Neural progenitor cell (in vitro differentiated cells): ENCODE data around the gene MAST3. TPM values are rescaled to one million over a fixed set of nuclear protein-coding genes. Genes with fewer than 3 reads are reported as not detected.
A peak's percentile ranks its signal among the peaks of the same experiment; 100 is the strongest.
"Not testable (repeated sequence)": the region's sequence is repeated elsewhere in the genome, so short reads cannot be mapped to it uniquely, and the experiment has no call there.

Experiments used
- DNase-seq: peaks from one replicate; pipeline ENCODE4 v3.0.0-alpha.2; 2016; ENCODE audit warnings: low spot score
- H2AFZ ChIP-seq: fragments of 200-600 bp; sonication (generic); replicated peaks from 2 replicates; pipeline ENCODE4 v1.6.1; 2016; ENCODE audit warnings: antibody characterized with exemption
- H3F3A ChIP-seq: fragments of 200-600 bp; sonication (generic); 2 replicates; pipeline ENCODE4 v1.6.1; 2016; ENCODE audit warnings: antibody characterized with exemption, low read depth
- H3K27ac ChIP-seq: fragments of 200-600 bp; sonication (generic); 2 replicates; pipeline ENCODE4 v1.5.1; 2016; ENCODE audit warnings: mild to moderate bottlenecking
- H3K27me3 ChIP-seq: fragments of 200-600 bp; sonication (generic); 2 replicates; pipeline ENCODE4 v1.6.1; 2016; ENCODE audit warnings: mild to moderate bottlenecking, moderate library complexity
- H3K36me3 ChIP-seq: fragments of 200-600 bp; sonication (generic); 2 replicates; pipeline ENCODE4 v1.5.1; 2016
- H3K4me1 ChIP-seq: fragments of 200-600 bp; sonication (generic); 2 replicates; pipeline ENCODE4 v1.6.1; 2016; ENCODE audit warnings: mixed run types
- H3K4me2 ChIP-seq: fragments of 200-600 bp; sonication (generic); 2 replicates; pipeline ENCODE4 v1.6.1; 2016
- H3K4me3 ChIP-seq: fragments of 200-600 bp; sonication (generic); 2 replicates; pipeline ENCODE4 v1.5.1; 2016
- H3K79me2 ChIP-seq: fragments of 200-600 bp; sonication (generic); 2 replicates; pipeline ENCODE4 v1.6.1; 2016; ENCODE audit warnings: low read depth
- H3K9ac ChIP-seq: fragments of 200-600 bp; sonication (generic); 2 replicates; pipeline ENCODE4 v1.6.1; 2016
- H3K9me3 ChIP-seq: fragments of 200-600 bp; sonication (generic); 2 replicates; pipeline ENCODE4 v1.5.1; 2016; ENCODE audit warnings: low read depth
- H4K20me1 ChIP-seq: fragments of 200-600 bp; sonication (generic); 2 replicates; pipeline ENCODE4 v1.6.1; 2016; ENCODE audit warnings: low read depth
- H3K27ac Mint-ChIP-seq: 3 replicates; pipeline ENCODE4 v1.8.0; 2021; ENCODE audit warnings: mixed read lengths
- H3K27me3 Mint-ChIP-seq: 2 replicates; pipeline ENCODE4 v1.8.0; 2022; ENCODE audit warnings: low read depth, mild to moderate bottlenecking, inconsistent platforms, moderate library complexity, mixed read lengths; ENCODE audit not compliant: insufficient read depth
- H3K36me3 Mint-ChIP-seq: 3 replicates; pipeline ENCODE4 v1.8.0; 2021; ENCODE audit warnings: mixed read lengths
- H3K4me1 Mint-ChIP-seq: 3 replicates; pipeline ENCODE4 v1.8.0; 2021; ENCODE audit warnings: mixed read lengths
- H3K4me3 Mint-ChIP-seq: 3 replicates; pipeline ENCODE4 v1.8.0; 2021; ENCODE audit warnings: mild to moderate bottlenecking, moderate library complexity, mixed read lengths
- H3K9me3 Mint-ChIP-seq: 3 replicates; pipeline ENCODE4 v1.8.0; 2020; ENCODE audit warnings: mixed read lengths
- EZH2 ChIP-seq: fragments of 200-600 bp; sonication (generic); IDR thresholded peaks from 2 replicates; pipeline ENCODE4 v1.6.1; 2017; ENCODE audit warnings: antibody characterized with exemption, mild to moderate bottlenecking, moderate library complexity
- EZH2phosphoT487 ChIP-seq: fragments of 200-600 bp; sonication (generic); IDR thresholded peaks from 2 replicates; pipeline ENCODE4 v1.6.1; 2017; ENCODE audit warnings: antibody characterized with exemption
- total RNA-seq: library from RNA; depleted of rRNA; stranded (reverse); fragments of >200 nt; gene quantifications from 2 replicates; pipeline ENCODE4 v1.2.3, GENCODE V29; 2015; ENCODE audit warnings: low replicate concordance
- TF ChIP-seq, protein P1 (sequence below): fragments of 200-600 bp; sonication (generic); IDR thresholded peaks from 2 replicates; pipeline ENCODE4 v1.5.1; 2017; ENCODE audit warnings: antibody characterized with exemption, mild to moderate bottlenecking

The MAST3 gene
- total RNA-seq, 1 donor from 2014 or later: 2.1 TPM

DNA sequence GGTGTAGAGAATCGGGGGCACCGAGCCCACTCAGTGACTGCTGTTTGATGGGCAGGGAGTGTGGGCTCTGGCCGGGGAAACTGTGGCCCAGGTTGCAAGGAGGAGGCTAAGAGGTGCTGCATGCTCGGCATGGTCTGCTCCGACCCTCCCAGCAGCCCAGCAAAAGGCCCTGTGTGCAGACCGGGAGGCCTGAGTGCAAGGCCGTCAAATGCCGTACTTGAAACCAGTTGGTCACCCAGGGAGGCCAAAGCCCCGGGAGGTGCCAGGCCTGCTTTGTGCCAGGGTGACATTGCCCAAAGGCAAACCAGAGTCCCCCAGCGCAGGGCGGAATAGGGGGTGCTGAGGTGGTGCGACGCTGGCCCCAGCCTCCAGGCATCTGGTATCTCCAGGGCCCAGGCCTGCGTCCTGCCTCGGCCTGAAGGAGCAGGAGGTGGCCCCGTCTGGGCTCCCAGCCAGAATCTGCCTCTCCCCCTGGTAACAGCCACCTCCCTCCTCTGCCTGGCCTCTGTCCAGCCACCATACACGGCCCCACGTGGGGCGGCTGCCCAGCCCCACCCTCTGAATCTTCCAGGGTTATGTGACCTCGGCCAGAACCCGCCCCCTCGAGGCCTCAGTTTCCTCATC lies 59.4 kb downstream of the MAST3 start:
- H2AFZ ChIP-seq: no peak overlapping the region
- peaks cover 32% of the 10 kb centered on the region for H4K20me1 ChIP-seq
- no peaks in the 10 kb centered on the region for H3K27me3 ChIP-seq
- Mint-ChIP-seq H3K4me1 (peaks cover 34% of the 10 kb centered on the region), H3K4me3 (no peak overlapping the region), H3K36me3 (peaks cover 5% of the 10 kb centered on the region), H3K27ac (no peak overlapping the region), H3K27me3 (peaks cover 7% of the 10 kb centered on the region), H3K9me3 (no peaks in the 10 kb centered on the region)
- no peak for TF ChIP-seq EZH2
- no peak for TF ChIP-seq EZH2phosphoT487
- H3K9ac ChIP-seq: no peak overlapping the region
- no peak overlapping the region for H3K4me3 ChIP-seq
- no peak for DNase-seq
- peaks cover 27% of the 10 kb centered on the region for H3K79me2 ChIP-seq
- H3K36me3 ChIP-seq: no peaks in the 10 kb centered on the region
- H3K4me1 ChIP-seq: peaks cover 19% of the 10 kb centered on the region
- H3K4me2 ChIP-seq: peak overlapping the region; percentile 55
- H3K27ac ChIP-seq: no peak overlapping the region
- peaks cover 38% of the 10 kb centered on the region for H3F3A ChIP-seq
- H3K9me3 ChIP-seq: no peaks in the 10 kb centered on the region

- Mint-ChIP-seq H3K27me3 (peaks cover 7% of the 10 kb centered on the region), H3K27ac (no peak overlapping the region), H3K36me3 (peaks cover 5% of the 10 kb centered on the region), H3K4me3 (no peak overlapping the region), H3K9me3 (no peaks in the 10 kb centered on the region), H3K4me1 (peaks cover 29% of the 10 kb centered on the region)
- H3K36me3 ChIP-seq: no peaks in the 10 kb centered on the region
- H3K27ac ChIP-seq: peak overlapping the region; percentile 58
- peak; percentile 79 for DNase-seq
- H3K79me2 ChIP-seq: peaks cover 27% of the 10 kb centered on the region
- H3K9me3 ChIP-seq: no peaks in the 10 kb centered on the region
- peak overlapping the region; percentile 5 for H3K4me3 ChIP-seq
- no peak overlapping the region for H2AFZ ChIP-seq
- H3K9ac ChIP-seq: peak overlapping the region; percentile 25
- H3F3A ChIP-seq: peaks cover 32% of the 10 kb centered on the region
- H3K4me1 ChIP-seq: peaks cover 19% of the 10 kb centered on the region
- H4K20me1 ChIP-seq: peaks cover 36% of the 10 kb centered on the region
- H3K27me3 ChIP-seq: no peaks in the 10 kb centered on the region
- no peak for TF ChIP-seq EZH2
- TF ChIP-seq, protein P1, sequence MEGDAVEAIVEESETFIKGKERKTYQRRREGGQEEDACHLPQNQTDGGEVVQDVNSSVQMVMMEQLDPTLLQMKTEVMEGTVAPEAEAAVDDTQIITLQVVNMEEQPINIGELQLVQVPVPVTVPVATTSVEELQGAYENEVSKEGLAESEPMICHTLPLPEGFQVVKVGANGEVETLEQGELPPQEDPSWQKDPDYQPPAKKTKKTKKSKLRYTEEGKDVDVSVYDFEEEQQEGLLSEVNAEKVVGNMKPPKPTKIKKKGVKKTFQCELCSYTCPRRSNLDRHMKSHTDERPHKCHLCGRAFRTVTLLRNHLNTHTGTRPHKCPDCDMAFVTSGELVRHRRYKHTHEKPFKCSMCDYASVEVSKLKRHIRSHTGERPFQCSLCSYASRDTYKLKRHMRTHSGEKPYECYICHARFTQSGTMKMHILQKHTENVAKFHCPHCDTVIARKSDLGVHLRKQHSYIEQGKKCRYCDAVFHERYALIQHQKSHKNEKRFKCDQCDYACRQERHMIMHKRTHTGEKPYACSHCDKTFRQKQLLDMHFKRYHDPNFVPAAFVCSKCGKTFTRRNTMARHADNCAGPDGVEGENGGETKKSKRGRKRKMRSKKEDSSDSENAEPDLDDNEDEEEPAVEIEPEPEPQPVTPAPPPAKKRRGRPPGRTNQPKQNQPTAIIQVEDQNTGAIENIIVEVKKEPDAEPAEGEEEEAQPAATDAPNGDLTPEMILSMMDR: peak; percentile 24
- peak overlapping the region; percentile 55 for H3K4me2 ChIP-seq
Measured at GRCh38 chr19:18157465-18158063, 60.0 kb downstream of the MAST3 start.

DNA sequence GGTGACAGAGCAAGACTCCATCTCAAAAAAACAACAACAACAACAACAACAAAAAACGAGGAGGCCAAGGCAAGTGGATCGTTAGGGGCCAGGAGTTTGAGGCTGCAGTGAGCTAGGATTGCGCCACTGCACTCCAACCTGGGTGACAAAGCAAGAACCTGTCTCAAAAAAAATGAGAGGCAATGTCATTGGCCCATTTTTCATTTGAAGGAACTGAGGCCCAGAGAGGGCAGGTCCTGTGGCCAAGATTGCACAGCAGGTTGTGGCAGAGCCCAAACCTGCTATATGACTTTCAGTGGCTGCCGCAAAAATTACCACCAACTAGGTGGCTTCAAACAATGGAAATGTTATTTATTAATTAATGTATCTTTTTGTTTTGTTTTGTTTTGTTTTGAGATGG lies 60.9 kb downstream of the MAST3 start:
- Histone ChIP-seq H2AFZ (no peak overlapping the region), H3K9ac (no peak overlapping the region), H3K79me2 (peaks cover 24% of the 10 kb centered on the region), H3F3A (peaks cover 30% of the 10 kb centered on the region), H3K36me3 (no peaks in the 10 kb centered on the region), H3K27ac (no peak overlapping the region), H3K27me3 (no peaks in the 10 kb centered on the region), H3K9me3 (no peaks in the 10 kb centered on the region), H3K4me2 (no peak overlapping the region), H4K20me1 (peaks cover 36% of the 10 kb centered on the region), H3K4me3 (no peak overlapping the region), H3K4me1 (peaks cover 19% of the 10 kb centered on the region)
- peaks cover 7% of the 10 kb centered on the region for H3K27me3 Mint-ChIP-seq
- DNase-seq: no peak
- H3K9me3 Mint-ChIP-seq: no peaks in the 10 kb centered on the region
- H3K4me1 Mint-ChIP-seq: peaks cover 29% of the 10 kb centered on the region
- no peak overlapping the region for H3K4me3 Mint-ChIP-seq
- TF ChIP-seq, protein P1: no peak
- TF ChIP-seq EZH2 (no peak), EZH2phosphoT487 (no peak)
- H3K36me3 Mint-ChIP-seq: peaks cover 9% of the 10 kb centered on the region
- H3K27ac Mint-ChIP-seq: no peak overlapping the region

GRCh38 chr19:18159059-18159616 lies 61.6 kb downstream of the MAST3 start:
- H3K4me3 Mint-ChIP-seq, H3K9me3 Mint-ChIP-seq, H3K36me3 Mint-ChIP-seq, H3K9me3 ChIP-seq, H3K27me3 ChIP-seq, H3K27ac Mint-ChIP-seq, H3K27ac ChIP-seq, H3K36me3 ChIP-seq, H3K4me3 ChIP-seq, DNase-seq, H2AFZ ChIP-seq, H3K27me3 Mint-ChIP-seq, H3K4me2 ChIP-seq, H3K9ac ChIP-seq: not testable (repeated sequence)
- peaks cover 17% of the 10 kb centered on the region for H3K79me2 ChIP-seq
- peaks cover 31% of the 10 kb centered on the region for H4K20me1 ChIP-seq
- peaks cover 24% of the 10 kb centered on the region for H3F3A ChIP-seq
- peaks cover 18% of the 10 kb centered on the region for H3K4me1 ChIP-seq
- peaks cover 26% of the 10 kb centered on the region for H3K4me1 Mint-ChIP-seq
